ENCODE results near the gene PCDHGA1. TPM values are rescaled to one million over a fixed set of nuclear protein-coding genes. Genes with fewer than 3 reads are reported as not detected.

PCDHGA1 gene
- total and polyA plus RNA-seq, 2 donors (not counting 1 experiment from before 2014, with no cell fraction given): 0.06 to 0.64 TPM

- TF ChIP-seq EZH2 (IDR thresholded peaks at IDR 0.05; ENCODE audit: borderline replicate concordance, insufficient read depth, low read depth, low read length, poor library complexity, severe bottlenecking) (no peak), CTCF (IDR thresholded peaks at IDR 0.05) (no peak)
- ATAC-seq (ENCODE audit: low read depth) (no peak), DNase-seq (no peak)
- 87% methylated on average over 5 of the region's 7 CpGs for WGBS (ENCODE audit: insufficient coverage)
- Mint-ChIP-seq H3K27me3 (peaks cover 79% of the 10 kb centered on the region), H3K4me3 (no peak overlapping the region), H3K9me3 (ENCODE audit: insufficient read depth) (no peaks in the 10 kb centered on the region), H3K27ac (no peak overlapping the region), H3K4me1 (peaks cover 26% of the 10 kb centered on the region)
- no peak overlapping the region for H3K4me3 ChIP-seq (ENCODE audit: control extremely low read depth in 1 of 5, extremely low read depth in 1 of 5, insufficient read depth in 1 of 5, low read depth in 2 of 5, low read length in 4 of 5)
- H3K9me3 ChIP-seq (ENCODE audit: control extremely low read depth in 1 of 3, control insufficient read depth in 2 of 3, insufficient read depth in 1 of 3, low read length in 2 of 3): peaks cover 0 to 23% (median 0%) of the 10 kb centered on the region in 3 donors
- POLR2A ChIA-PET: no interaction called here
- H2AFZ ChIP-seq (ENCODE audit: insufficient read depth, low read depth, low read length, poor library complexity, severe bottlenecking): no peak overlapping the region
- H4K20me1 ChIP-seq (ENCODE audit: control insufficient read depth, insufficient read depth, low read length, poor library complexity, severe bottlenecking): no peaks in the 10 kb centered on the region
- intact Hi-C loops (cut with micrococcal nuclease): no loop called here
- H3K27me3 ChIP-seq (replicated peaks in 1 of 4; ENCODE audit: control extremely low read depth in 1 of 4, control insufficient read depth in 3 of 4, insufficient read depth in 4 of 4, low read length in 3 of 4): peaks cover 0 to 73% (median 37%) of the 10 kb centered on the region in 4 experiments
- CTCF ChIA-PET: interaction anchor here (0.5 to 2.2 kb wide), 5 partner anchors 11 to 767 kb away, joined by 3 to 9 read pairs (median 6); partner anchors contain the start of gene PCDHGC3
- H3K27ac ChIP-seq (ENCODE audit: low read length in 2 of 2): no peak overlapping the region
- H3K79me2 ChIP-seq (ENCODE audit: control insufficient read depth, insufficient read depth, low read length): no peaks in the 10 kb centered on the region
- no peak overlapping the region for H3K9ac ChIP-seq (ENCODE audit: low read length)
- H3K4me1 ChIP-seq (ENCODE audit: control insufficient read depth in 2 of 2, insufficient read depth in 2 of 2, low read length in 2 of 2): peaks cover 27 to 28% of the 10 kb centered on the region in 2 donors
- H3K36me3 ChIP-seq (replicated peaks in 1 of 2; ENCODE audit: control extremely low read depth in 1 of 2, control insufficient read depth in 1 of 2, extremely low read depth in 1 of 2, insufficient read depth in 2 of 2, low read length in 1 of 2): no peaks in the 10 kb centered on the region
- no peak overlapping the region for H3K4me2 ChIP-seq (replicated peaks; ENCODE audit: low read depth, low read length, poor library complexity, severe bottlenecking)
These were observed 156.8 kb downstream of the PCDHGA1 start for GRCh38 chr5:141487131-141487530.
